Globus pallidus (tissue), 1 donor: Measurements from ENCODE around the gene GGTLC3.
"Not testable (repeated sequence)": the region's sequence is repeated elsewhere in the genome, so short reads cannot be mapped to it uniquely, and the experiment has no call there.

Experiments
- DNase-seq: peaks from one replicate; pipeline ENCODE4 v3.0.0-alpha.2; 2015; ENCODE audit warnings: low spot score

GGTLC3 gene

GRCh38 chr22:18518061-18518460 lies at the start of gene GGTLC3:
GGTLC3 (minus strand) TSS chr22:18518161; CDS start chr22:18517897, 264 bp downstream.
- not testable (repeated sequence) for DNase-seq

GRCh38 chr22:18560099-18560974 lies 42.4 kb upstream of the GGTLC3 start:
- not testable (repeated sequence) for DNase-seq

GRCh38 chr22:18558939-18559338 lies 41.0 kb upstream of the GGTLC3 start:
- DNase-seq = not testable (repeated sequence)

- not testable (repeated sequence) for DNase-seq
Observed at GRCh38 chr22:18558516-18558915, 40.6 kb upstream of the GGTLC3 start.

- not testable (repeated sequence) for DNase-seq
Observed at GRCh38 chr22:18554280-18555256, 36.6 kb upstream of the GGTLC3 start.

GRCh38 chr22:18552839-18553597 lies 35.1 kb upstream of the GGTLC3 start:
- not testable (repeated sequence) for DNase-seq

GRCh38 chr22:18551046-18551445 lies 33.1 kb upstream of the GGTLC3 start:
- not testable (repeated sequence) for DNase-seq

- not testable (repeated sequence) for DNase-seq
Observed at GRCh38 chr22:18549458-18550179, 31.7 kb upstream of the GGTLC3 start.

- not testable (repeated sequence) for DNase-seq
Observed at GRCh38 chr22:18544615-18545014, 26.7 kb upstream of the GGTLC3 start.

GRCh38 chr22:18543400-18543799 lies 25.4 kb upstream of the GGTLC3 start:
- DNase-seq = not testable (repeated sequence)

- not testable (repeated sequence) for DNase-seq
Observed at GRCh38 chr22:18539994-18540393, 22.0 kb upstream of the GGTLC3 start.

GRCh38 chr22:18534315-18534714 lies 16.4 kb upstream of the GGTLC3 start:
- DNase-seq = not testable (repeated sequence)

- not testable (repeated sequence) for DNase-seq
Observed at GRCh38 chr22:18533633-18534032, 15.7 kb upstream of the GGTLC3 start.

- not testable (repeated sequence) for DNase-seq
Observed at GRCh38 chr22:18529416-18530145, 11.6 kb upstream of the GGTLC3 start.

GRCh38 chr22:18528597-18529415 lies 10.8 kb upstream of the GGTLC3 start:
- peak; percentile 78 for DNase-seq

GRCh38 chr22:18527752-18528596 lies 10.0 kb upstream of the GGTLC3 start, which contains the start of gene TMEM191B:
TMEM191B (plus strand) TSS chr22:18527802; CDS start chr22:18527981, 179 bp downstream.
- not testable (repeated sequence) for DNase-seq

GRCh38 chr22:18523328-18523727 lies 5.4 kb upstream of the GGTLC3 start:
- not testable (repeated sequence) for DNase-seq

GRCh38 chr22:18522762-18523161 lies 4.8 kb upstream of the GGTLC3 start:
- not testable (repeated sequence) for DNase-seq
